ENCODE data around the gene MMAB. TPM values are rescaled to one million over a fixed set of nuclear protein-coding genes. Genes with fewer than 3 reads are reported as not detected.

MMAB gene
- polyA plus RNA-seq, result 10 to 100 TPM; 23.9 to 95.9 (median 33.1) TPM
- long read RNA-seq, donor 1, full-length matches to known transcripts, result 25 of 37 reads
- long read RNA-seq, donor 1, partial matches to known transcripts, result 12 of 37 reads
- long read RNA-seq, donor 1, other reads (novel, unspliced or antisense), result 0 of 37 reads
- long read RNA-seq, donor 2, full-length matches to known transcripts, result 4 of 4 reads
- long read RNA-seq, donor 2, partial matches to known transcripts, result 0 of 4 reads
- long read RNA-seq, donor 2, other reads (novel, unspliced or antisense), result 0 of 4 reads
- long read RNA-seq, donor 3, full-length matches to known transcripts, result 10 of 19 reads
- long read RNA-seq, donor 3, partial matches to known transcripts, result 9 of 19 reads
- long read RNA-seq, donor 3, other reads (novel, unspliced or antisense), result 0 of 19 reads
- long read RNA-seq, donor 4, result 0 reads
- long read RNA-seq, donor 5, full-length matches to known transcripts, result 3 of 3 reads
- long read RNA-seq, donor 5, partial matches to known transcripts, result 0 of 3 reads
- long read RNA-seq, donor 5, other reads (novel, unspliced or antisense), result 0 of 3 reads
- long read RNA-seq, donor 6, full-length matches to known transcripts, result 7 of 12 reads
- long read RNA-seq, donor 6, partial matches to known transcripts, result 5 of 12 reads
- long read RNA-seq, donor 6, other reads (novel, unspliced or antisense), result 0 of 12 reads
- long read RNA-seq, donor 7, result 0 reads
- long read RNA-seq, donor 8, full-length matches to known transcripts, result 2 of 2 reads
- long read RNA-seq, donor 8, partial matches to known transcripts, result 0 of 2 reads
- long read RNA-seq, donor 8, other reads (novel, unspliced or antisense), result 0 of 2 reads
- long read RNA-seq, donor 9, full-length matches to known transcripts, result 1 of 1 reads
- long read RNA-seq, donor 9, partial matches to known transcripts, result 0 of 1 reads
- long read RNA-seq, donor 9, other reads (novel, unspliced or antisense), result 0 of 1 reads
- long read RNA-seq, donor 10, full-length matches to known transcripts, result 13 of 27 reads
- long read RNA-seq, donor 10, partial matches to known transcripts, result 7 of 27 reads
- long read RNA-seq, donor 10, other reads (novel, unspliced or antisense), result 7 of 27 reads

DNA sequence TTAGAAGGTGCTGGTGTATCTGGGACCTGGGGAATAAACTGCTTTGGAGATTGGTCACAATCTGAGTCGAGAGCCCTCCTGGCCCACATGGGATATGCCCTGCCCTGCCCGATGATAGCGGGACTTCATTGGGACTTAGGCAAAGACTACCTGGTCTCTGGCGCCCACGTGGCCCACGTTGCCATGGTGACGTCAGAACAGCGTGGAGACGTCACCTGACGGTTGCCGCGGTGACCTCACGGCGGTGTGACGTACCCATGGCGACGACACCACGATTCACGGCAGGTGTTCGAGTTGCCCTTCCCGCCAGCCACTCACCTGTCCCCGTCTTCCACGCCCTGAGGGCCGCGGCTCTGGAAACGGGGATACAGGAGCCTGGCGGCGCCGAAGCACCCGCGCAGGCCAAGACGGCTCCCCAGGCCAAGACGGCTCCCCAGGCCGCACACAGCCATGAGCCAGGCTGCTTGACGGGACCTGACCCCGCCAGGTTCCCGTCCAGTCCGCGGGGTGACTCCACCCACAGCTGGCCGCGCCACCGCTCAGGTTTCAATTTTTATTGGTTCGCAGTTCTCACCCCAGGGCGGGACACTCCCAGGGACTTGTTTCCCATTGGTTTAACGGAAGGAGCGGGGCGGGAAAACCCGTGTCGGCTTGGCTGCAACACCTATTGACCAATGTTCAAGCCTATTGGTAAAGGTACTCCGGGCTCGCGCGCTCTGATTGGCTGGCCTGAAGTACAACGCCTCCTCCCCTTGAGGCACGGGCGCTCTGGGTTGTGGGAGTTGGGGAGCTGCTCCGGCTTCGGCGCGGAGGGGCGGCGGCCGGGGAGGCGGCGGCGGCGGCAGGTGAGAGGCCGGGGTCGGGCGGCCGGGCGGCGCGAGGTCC lies at the start of gene MMAB, which contains the start of gene MVK:
Gene MMAB (minus strand): TSS at position 476 of the 885 bp plus-strand sequence. CDS start 24 bp downstream, at position 452.
Gene MVK (plus strand): TSS at position 766 of the 885 bp plus-strand sequence. CDS start 1,029 bp downstream, outside the sequence.
- Histone ChIP-seq H3K4me1 (ENCODE audit: control insufficient read depth in 3 of 3, insufficient read depth in 2 of 3, low read depth in 1 of 3, low read length in 2 of 3) (peaks cover 0 to 13% (median 4%) of the 10 kb centered on the region in 3 donors), H3K36me3 (ENCODE audit: control insufficient read depth in 3 of 3, insufficient read depth in 2 of 3, low read depth in 1 of 3, low read length in 3 of 3) (peaks cover 3 to 40% (median 3%) of the 10 kb centered on the region in 3 donors), H3K4me3 (ENCODE audit: low read depth in 1 of 3, low read length in 3 of 3) (peak within 1 kb of the TSS; percentile 73 to 81 (median 79)), H3K9me3 (ENCODE audit: control insufficient read depth in 2 of 2, insufficient read depth in 1 of 2, low read depth in 1 of 2, low read length in 1 of 2) (no peaks in the 10 kb centered on the region), H3K27me3 (ENCODE audit: control insufficient read depth in 3 of 3, insufficient read depth in 3 of 3, low read length in 3 of 3) (no peaks in the 10 kb centered on the region), H3K27ac (ENCODE audit: low read depth in 1 of 3, low read length in 2 of 3) (peak within 1 kb of the TSS; percentile 78 to 97 (median 88))
- WGBS, 3 donors, result 0 to 1% (median 0%) methylated on average over 70 to 74 of the region's 74 CpGs
- FAIRE-seq, result no peak
- DNase-seq, result peak; percentile 99 to 100

- H3K9me3 ChIP-seq (ENCODE audit: control insufficient read depth in 2 of 2, insufficient read depth in 1 of 2, low read depth in 1 of 2, low read length in 1 of 2), result no peaks in the 10 kb centered on the region
- H3K36me3 ChIP-seq (ENCODE audit: control insufficient read depth in 3 of 3, insufficient read depth in 2 of 3, low read depth in 1 of 3, low read length in 3 of 3), result no peaks in the 10 kb centered on the region
- peak overlapping the region in 1 of 3 donors; percentile 42 for H3K27ac ChIP-seq (ENCODE audit: low read depth in 1 of 3, low read length in 2 of 3)
- 7 to 20% (median 10%) methylated on average over 22 of the region's 22 CpGs for WGBS, 3 donors
- FAIRE-seq (no peak), DNase-seq (peak; percentile 21 to 47)
- peaks cover 0 to 6% (median 0%) of the 10 kb centered on the region in 3 donors for H3K27me3 ChIP-seq (ENCODE audit: control insufficient read depth in 3 of 3, insufficient read depth in 3 of 3, low read length in 3 of 3)
- no peak overlapping the region for H3K4me3 ChIP-seq (ENCODE audit: low read depth in 1 of 3, low read length in 3 of 3)
- H3K4me1 ChIP-seq (ENCODE audit: control insufficient read depth in 3 of 3, insufficient read depth in 2 of 3, low read depth in 1 of 3, low read length in 2 of 3), result peaks cover 0 to 10% (median 0%) of the 10 kb centered on the region in 3 donors
Observed at GRCh38 chr12:109621901-109622364, 48.6 kb upstream of the MMAB start.

DNA sequence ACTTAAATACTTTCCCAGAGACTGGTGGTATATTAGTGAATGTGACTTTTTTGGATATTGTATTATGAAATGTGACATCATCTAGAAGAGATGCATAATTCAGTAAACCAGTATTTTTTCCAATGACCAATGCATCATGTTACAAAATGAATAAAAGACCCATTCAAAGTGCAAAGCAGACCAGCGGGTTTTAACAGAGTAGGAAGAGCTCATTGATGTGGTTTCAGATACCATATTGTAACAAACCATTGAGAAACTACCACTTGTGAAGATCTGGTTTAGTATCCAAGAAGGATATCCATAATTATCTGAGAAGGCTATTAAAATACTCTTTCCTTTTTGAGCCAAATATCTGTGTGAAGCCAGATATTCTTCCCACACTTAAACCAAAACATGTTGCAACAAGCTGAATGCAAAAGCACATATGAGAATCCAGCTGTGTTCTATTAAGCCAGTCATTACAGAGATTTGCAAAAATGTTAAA lies 47.9 kb upstream of the MMAB start:
- no peak for FAIRE-seq
- no peak overlapping the region for H3K4me3 ChIP-seq (ENCODE audit: low read depth in 1 of 3, low read length in 3 of 3)
- 49 to 81% (median 57%) methylated on average over 1 of the region's 1 CpG for WGBS, 3 donors
- H3K9me3 ChIP-seq (ENCODE audit: control insufficient read depth in 2 of 2, insufficient read depth in 1 of 2, low read depth in 1 of 2, low read length in 1 of 2), result no peaks in the 10 kb centered on the region
- no peak for DNase-seq
- H3K4me1 ChIP-seq (ENCODE audit: control insufficient read depth in 3 of 3, insufficient read depth in 2 of 3, low read depth in 1 of 3, low read length in 2 of 3), result peaks cover 0 to 10% (median 0%) of the 10 kb centered on the region in 3 donors
- H3K27ac ChIP-seq (ENCODE audit: low read depth in 1 of 3, low read length in 2 of 3), result no peak overlapping the region
- H3K27me3 ChIP-seq (ENCODE audit: control insufficient read depth in 3 of 3, insufficient read depth in 3 of 3, low read length in 3 of 3), result peaks cover 0 to 6% (median 0%) of the 10 kb centered on the region in 3 donors
- H3K36me3 ChIP-seq (ENCODE audit: control insufficient read depth in 3 of 3, insufficient read depth in 2 of 3, low read depth in 1 of 3, low read length in 3 of 3), result no peaks in the 10 kb centered on the region

DNA sequence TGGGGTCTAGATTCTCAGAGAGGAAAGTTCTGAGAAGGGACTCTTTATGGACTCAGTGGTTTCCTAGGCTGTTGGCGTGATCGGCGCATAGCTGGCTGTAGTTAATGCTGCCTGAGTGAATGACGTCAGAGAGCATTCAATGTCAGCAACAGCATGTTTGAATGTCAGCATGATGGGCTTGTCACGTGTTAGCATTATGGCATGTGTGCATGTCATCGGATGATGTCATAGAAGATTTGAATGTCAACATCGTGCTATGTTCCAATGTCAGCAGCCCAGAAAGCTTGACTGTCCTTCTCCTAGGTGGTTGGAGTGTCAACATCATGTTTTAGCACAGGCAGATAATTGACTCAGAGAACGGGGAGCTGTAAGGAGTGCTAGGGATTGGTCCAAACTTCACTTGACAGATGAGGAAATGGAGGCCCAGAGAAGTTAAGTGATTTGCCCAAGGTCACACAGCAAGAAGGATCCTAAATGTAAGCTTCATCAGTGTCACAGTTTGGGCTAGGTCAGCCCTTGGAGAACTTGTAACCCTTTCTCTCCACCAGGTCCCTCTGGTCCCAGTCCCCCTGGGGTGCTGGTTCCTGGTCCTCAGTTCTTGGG lies 45.8 kb upstream of the MMAB start:
- no peaks in the 10 kb centered on the region for H3K36me3 ChIP-seq (ENCODE audit: control insufficient read depth in 3 of 3, insufficient read depth in 2 of 3, low read depth in 1 of 3, low read length in 3 of 3)
- H3K9me3 ChIP-seq (ENCODE audit: control insufficient read depth in 2 of 2, insufficient read depth in 1 of 2, low read depth in 1 of 2, low read length in 1 of 2), result no peaks in the 10 kb centered on the region
- peaks cover 0 to 10% (median 0%) of the 10 kb centered on the region in 3 donors for H3K4me1 ChIP-seq (ENCODE audit: control insufficient read depth in 3 of 3, insufficient read depth in 2 of 3, low read depth in 1 of 3, low read length in 2 of 3)
- H3K4me3 ChIP-seq (ENCODE audit: low read depth in 1 of 3, low read length in 3 of 3), result no peak overlapping the region
- H3K27me3 ChIP-seq (ENCODE audit: control insufficient read depth in 3 of 3, insufficient read depth in 3 of 3, low read length in 3 of 3), result peaks cover 0 to 6% (median 2%) of the 10 kb centered on the region in 3 donors
- DNase-seq (no peak), FAIRE-seq (no peak)
- WGBS, 3 donors, result 85 to 92% (median 90%) methylated on average over 8 of the region's 8 CpGs
- no peak overlapping the region for H3K27ac ChIP-seq (ENCODE audit: low read depth in 1 of 3, low read length in 2 of 3)

- H3K36me3 ChIP-seq (ENCODE audit: control insufficient read depth in 3 of 3, insufficient read depth in 2 of 3, low read depth in 1 of 3, low read length in 3 of 3), result no peaks in the 10 kb centered on the region
- WGBS, 3 donors, result 82 to 90% (median 85%) methylated on average over 5 of the region's 5 CpGs
- no peaks in the 10 kb centered on the region for H3K9me3 ChIP-seq (ENCODE audit: control insufficient read depth in 2 of 2, insufficient read depth in 1 of 2, low read depth in 1 of 2, low read length in 1 of 2)
- H3K4me3 ChIP-seq (ENCODE audit: low read depth in 1 of 3, low read length in 3 of 3), result no peak overlapping the region
- no peak overlapping the region for H3K27ac ChIP-seq (ENCODE audit: low read depth in 1 of 3, low read length in 2 of 3)
- peaks cover 0 to 12% (median 2%) of the 10 kb centered on the region in 3 donors for H3K27me3 ChIP-seq (ENCODE audit: control insufficient read depth in 3 of 3, insufficient read depth in 3 of 3, low read length in 3 of 3)
- H3K4me1 ChIP-seq (ENCODE audit: control insufficient read depth in 3 of 3, insufficient read depth in 2 of 3, low read depth in 1 of 3, low read length in 2 of 3), result peaks cover 0 to 10% (median 0%) of the 10 kb centered on the region in 3 donors
- FAIRE-seq (no peak), DNase-seq (no peak)
Observed at GRCh38 chr12:109618082-109618481, 44.8 kb upstream of the MMAB start.

DNA sequence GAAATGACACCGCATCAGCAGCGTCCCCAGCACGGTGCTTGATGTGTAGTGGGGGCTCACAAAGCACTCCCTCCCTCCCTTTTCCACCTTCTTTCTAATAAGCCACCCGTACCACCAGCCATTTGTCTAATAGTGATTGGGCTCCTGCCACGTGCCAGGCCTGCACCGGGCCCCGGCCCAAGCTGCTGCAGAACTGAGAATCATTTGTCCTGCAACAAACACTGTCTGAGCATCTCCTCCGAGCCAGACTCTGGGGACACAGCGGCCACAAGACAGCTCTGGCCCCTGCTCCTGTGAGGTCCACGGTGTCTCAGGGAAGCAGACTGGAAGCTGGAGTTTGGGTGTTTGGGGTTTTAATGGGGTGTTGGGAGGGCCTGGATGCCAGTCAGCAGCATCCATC lies 44.2 kb upstream of the MMAB start:
- H3K4me3 ChIP-seq (ENCODE audit: low read depth in 1 of 3, low read length in 3 of 3), result no peak overlapping the region
- peaks cover 0 to 15% (median 2%) of the 10 kb centered on the region in 3 donors for H3K27me3 ChIP-seq (ENCODE audit: control insufficient read depth in 3 of 3, insufficient read depth in 3 of 3, low read length in 3 of 3)
- H3K36me3 ChIP-seq (ENCODE audit: control insufficient read depth in 3 of 3, insufficient read depth in 2 of 3, low read depth in 1 of 3, low read length in 3 of 3), result no peaks in the 10 kb centered on the region
- no peaks in the 10 kb centered on the region for H3K9me3 ChIP-seq (ENCODE audit: control insufficient read depth in 2 of 2, insufficient read depth in 1 of 2, low read depth in 1 of 2, low read length in 1 of 2)
- DNase-seq, result no peak
- FAIRE-seq, result no peak
- peaks cover 0 to 9% (median 0%) of the 10 kb centered on the region in 3 donors for H3K4me1 ChIP-seq (ENCODE audit: control insufficient read depth in 3 of 3, insufficient read depth in 2 of 3, low read depth in 1 of 3, low read length in 2 of 3)
- no peak overlapping the region for H3K27ac ChIP-seq (ENCODE audit: low read depth in 1 of 3, low read length in 2 of 3)
- 77 to 80% (median 79%) methylated on average over 10 of the region's 10 CpGs for whole genome bisulfite sequencing, 3 donors

DNA sequence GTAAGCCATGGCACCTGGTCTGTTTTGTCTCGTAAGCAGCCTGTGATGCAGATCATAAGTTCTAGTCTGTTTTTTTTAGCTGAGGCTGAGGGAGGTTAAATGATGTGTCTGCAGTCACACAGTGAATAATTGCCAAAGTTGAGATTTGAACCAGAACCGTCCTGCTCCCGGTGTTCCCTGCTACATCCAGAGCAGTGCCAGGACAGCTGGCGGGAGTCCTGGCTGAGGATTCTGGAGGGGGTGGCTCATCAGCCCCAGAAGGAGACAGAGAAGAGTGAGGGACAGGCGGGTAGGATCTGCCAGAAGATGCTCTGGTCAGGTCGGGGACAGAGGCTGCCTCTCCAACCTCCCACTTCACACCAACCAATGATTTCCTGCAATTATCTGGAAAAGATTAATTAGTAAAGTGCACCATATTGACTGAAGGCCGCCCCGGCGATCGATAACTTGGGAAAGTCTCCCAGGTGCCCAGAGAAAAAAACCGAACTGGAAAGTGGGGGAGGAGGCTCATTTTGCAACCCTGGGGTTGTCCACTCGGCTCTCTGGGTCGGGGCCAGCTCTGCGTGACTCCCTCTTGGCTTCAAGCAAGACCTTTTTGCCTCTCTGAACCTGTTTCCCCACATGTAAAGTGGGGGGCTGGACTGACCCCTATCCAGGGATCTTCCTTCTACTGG lies 42.4 kb upstream of the MMAB start:
- 56 to 64% (median 63%) methylated on average over 14 of the region's 14 CpGs for WGBS, 3 donors
- Histone ChIP-seq H3K27me3 (ENCODE audit: control insufficient read depth in 3 of 3, insufficient read depth in 3 of 3, low read length in 3 of 3) (peaks cover 0 to 8% (median 2%) of the 10 kb centered on the region in 3 donors), H3K9me3 (ENCODE audit: control insufficient read depth in 2 of 2, insufficient read depth in 1 of 2, low read depth in 1 of 2, low read length in 1 of 2) (no peaks in the 10 kb centered on the region), H3K27ac (ENCODE audit: low read depth in 1 of 3, low read length in 2 of 3) (no peak overlapping the region), H3K36me3 (ENCODE audit: control insufficient read depth in 3 of 3, insufficient read depth in 2 of 3, low read depth in 1 of 3, low read length in 3 of 3) (no peaks in the 10 kb centered on the region), H3K4me3 (ENCODE audit: low read depth in 1 of 3, low read length in 3 of 3) (no peak overlapping the region), H3K4me1 (ENCODE audit: control insufficient read depth in 3 of 3, insufficient read depth in 2 of 3, low read depth in 1 of 3, low read length in 2 of 3) (no peaks in the 10 kb centered on the region)
- DNase-seq, result no peak
- no peak for FAIRE-seq

Data from small intestine (tissue), 16 donors.